Stimulated activated CD4-positive, alpha-beta T cell treated with anti-CD3 and anti-CD28 coated beads, Interleukin-1b, Interleukin-23, amount 100 ng/mL, for 1 hour (primary cell): ENCODE measurements around the gene COMP.
"Not testable (repeated sequence)": the region's sequence is repeated elsewhere in the genome, so short reads cannot be mapped to it uniquely, and the experiment has no call there.

Experiments used
- DNase-seq, 2 donors: peaks; one replicate each; pipeline ENCODE4 v3.0.0-alpha.2; 2020; ENCODE audit warnings: low read depth in 2 of 2

The COMP gene

DNA sequence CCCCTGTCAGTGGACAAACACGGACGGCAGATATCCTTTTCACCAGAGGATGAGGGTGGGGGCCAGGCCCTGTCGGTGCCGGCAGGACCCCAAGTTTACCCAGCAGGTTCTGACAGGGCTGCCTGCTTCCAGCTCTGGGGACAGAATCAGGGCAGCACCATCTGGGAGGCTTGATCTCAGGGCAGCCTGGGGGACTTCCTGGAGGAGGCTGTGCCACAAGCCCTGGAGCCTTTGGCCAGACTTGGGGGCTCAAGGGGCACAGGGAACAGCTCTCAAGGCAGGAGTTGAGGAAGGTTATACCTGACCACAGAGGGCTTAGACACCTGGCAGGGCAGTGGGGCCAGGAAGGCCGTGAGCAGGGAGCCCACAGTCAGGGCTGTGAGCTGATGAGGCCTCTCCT is 45.2 kb downstream of the COMP start:
- DNase-seq, result no peak

DNA sequence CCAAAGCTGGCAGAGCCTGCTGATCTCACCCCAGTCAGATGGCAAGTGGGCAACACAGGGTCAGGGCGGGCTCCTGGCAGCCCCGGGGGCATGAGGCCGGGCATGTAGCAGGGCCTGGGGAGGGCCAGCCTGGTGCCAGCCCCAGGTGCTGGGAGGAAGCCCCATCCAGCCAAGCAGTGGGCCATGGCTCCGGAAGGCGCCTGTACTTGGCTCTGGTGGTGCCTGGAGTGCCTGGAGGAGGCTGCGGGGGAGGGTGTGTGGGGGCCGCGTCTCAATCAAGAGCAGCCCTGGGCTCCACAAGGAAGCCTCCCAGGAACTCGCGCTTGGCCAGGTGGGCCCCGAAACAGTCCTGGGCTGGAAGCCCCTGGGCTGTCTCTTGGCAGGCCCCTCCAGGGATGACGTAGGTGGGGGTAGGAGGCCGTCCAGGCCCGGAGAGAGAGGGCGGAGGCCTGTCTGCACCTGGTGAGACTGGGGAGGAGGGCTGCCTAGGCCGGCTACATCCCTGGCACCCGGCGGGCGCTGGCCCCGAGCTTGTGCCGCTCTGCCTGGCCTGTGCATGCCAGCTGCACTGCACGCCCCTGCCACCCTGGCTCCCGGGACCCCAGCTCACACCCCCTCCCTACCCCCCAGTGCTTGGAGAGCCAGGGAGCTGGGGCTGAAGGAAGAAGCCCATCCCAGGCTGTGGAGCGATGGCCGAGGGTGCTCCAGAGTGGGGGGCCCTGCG is 45.9 kb downstream of the COMP start:
- DNase-seq, result no peak

DNA sequence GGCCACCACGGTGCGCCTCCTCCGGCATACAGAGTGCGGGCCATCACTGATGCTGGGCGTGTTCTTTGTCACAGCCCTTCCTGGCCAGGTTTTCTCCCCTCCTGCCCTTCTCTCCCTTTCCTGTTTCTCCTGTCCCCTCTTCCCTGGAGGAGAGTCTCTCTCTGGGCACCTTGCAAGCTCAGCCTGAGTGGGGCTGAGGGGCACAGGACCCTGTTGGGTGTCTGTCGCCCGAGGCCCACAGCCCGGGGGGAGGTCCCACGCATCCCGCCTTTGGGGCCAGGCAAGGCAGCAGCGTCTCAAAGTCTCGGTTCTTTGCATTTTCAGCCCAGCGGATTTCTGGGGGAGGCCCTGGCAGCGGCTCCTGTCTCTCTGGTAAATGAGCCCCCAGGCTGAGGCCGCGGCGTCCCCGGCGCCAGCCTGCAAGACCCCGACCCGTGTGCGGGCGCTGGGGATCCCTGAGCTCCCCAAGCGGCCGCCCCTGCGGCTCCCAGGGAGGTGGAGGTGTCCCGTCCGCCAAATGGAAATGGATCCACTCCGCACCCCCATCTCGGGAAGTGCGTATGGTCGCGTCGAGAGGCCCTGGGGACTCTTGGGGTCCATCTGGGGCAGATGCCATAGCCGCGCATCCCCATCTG is 47.2 kb downstream of the COMP start:
- no peak for DNase-seq

DNA sequence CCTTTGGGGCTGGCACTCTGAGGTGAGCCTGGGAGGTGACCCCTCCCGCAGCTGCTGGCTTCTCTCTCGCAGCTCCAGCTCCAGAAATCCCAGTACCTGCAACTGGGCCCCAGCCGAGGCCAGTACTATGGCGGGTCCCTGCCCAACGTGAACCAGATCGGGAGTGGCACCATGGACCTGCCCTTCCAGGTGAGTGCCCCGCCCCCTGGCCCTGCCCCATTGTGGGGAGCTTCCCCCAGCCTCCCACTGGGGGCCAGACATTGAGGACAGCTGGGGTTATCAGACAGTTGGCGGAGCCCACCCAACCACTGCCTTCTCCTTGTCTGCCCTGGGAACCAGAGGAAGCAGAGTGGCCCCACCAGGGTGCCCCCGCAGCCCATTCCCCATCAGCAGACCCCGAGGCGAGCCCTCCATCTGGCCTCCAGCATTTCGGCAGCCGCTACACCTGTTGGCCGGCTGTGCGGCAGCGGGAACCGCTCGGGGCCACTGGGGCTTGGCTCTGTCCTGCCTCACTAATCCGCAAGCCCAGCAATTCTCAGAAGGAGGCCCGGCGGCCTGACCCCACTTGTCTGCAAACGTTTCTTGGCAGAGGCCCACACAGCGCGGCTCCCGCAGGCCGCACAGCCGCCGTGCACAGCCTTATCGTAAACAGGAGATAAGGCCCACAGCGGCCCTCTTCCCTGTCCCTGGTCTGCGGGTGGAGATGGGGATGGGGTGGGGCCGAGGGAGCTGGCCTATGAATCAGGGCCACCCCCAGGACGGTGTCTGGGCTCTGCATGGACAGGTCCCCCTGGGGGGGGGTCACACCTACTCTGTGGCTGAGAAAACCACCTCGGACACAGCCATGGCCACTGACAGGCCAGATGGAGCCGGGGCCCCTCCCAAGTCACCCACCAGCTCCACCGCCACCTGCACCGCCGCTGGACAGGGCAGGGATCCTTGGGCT is 48.0 kb downstream of the COMP start:
- no peak for DNase-seq

DNA sequence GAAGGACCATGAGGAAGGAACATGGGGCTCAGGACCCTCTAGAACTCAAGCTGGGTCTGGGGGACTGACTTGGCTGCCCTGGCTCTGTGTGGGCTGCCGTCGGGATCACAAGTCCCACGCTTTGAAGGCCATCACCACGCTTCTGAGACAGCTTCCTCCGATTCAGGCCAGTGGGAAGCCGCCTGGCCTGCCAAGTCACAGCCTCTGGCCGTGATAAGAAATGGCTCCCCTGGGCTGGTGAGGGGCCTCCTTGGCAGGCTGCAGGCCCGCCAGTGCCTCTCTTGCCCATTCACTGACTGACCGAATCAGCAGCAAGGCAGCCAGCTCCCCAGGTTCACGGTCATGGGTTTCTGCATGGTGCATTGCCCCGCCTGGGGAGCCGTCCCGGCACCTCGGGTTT is 48.8 kb downstream of the COMP start:
- no peak for DNase-seq

DNA sequence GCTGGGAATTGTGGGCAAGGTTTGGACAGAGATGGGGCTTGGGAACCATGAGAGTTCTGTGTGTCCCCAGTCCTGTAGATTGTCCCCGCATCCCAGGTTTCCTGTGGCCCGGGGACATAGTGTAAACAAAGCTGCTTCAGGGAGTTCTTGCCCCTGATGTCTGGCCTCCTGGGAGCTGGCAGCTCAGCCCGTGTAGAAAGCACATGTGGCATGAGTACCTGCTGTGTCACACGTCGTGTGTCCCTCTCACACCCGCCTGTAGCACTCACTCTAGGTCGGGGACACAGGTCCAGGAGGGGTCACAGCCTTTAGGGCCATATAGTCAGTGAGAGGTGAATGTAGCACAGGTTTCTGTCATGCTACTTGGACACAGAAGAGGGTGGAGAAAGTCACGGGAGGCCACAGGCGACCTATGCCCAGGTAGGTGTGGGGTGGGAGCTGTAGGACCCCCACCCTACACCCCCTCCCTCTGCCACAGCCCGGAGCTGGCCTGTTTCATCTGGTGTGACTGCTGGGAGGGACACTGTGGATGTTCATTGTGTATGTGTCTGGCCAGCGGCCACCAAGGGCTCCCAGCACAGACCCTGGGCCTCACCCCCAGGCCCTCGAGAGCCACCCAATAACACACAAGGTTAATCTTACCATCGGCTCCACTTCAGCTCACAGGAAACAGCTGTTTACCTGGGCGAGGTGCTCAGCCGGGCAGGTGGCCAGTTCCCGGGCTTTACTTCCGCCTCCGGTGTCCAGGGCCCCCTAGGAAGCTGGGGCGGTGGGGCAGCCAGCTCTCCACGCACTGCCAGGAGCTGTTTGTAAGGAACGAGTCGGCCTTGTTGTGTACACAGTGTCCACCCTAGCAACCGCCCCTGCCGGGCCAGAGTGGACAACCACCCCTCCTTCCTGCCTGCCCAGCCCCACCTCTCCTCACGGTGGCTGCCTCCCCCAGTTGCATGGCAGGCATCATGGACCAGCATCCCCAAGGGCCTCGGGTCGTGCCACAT is 49.7 kb downstream of the COMP start:
- no peak for DNase-seq

DNA sequence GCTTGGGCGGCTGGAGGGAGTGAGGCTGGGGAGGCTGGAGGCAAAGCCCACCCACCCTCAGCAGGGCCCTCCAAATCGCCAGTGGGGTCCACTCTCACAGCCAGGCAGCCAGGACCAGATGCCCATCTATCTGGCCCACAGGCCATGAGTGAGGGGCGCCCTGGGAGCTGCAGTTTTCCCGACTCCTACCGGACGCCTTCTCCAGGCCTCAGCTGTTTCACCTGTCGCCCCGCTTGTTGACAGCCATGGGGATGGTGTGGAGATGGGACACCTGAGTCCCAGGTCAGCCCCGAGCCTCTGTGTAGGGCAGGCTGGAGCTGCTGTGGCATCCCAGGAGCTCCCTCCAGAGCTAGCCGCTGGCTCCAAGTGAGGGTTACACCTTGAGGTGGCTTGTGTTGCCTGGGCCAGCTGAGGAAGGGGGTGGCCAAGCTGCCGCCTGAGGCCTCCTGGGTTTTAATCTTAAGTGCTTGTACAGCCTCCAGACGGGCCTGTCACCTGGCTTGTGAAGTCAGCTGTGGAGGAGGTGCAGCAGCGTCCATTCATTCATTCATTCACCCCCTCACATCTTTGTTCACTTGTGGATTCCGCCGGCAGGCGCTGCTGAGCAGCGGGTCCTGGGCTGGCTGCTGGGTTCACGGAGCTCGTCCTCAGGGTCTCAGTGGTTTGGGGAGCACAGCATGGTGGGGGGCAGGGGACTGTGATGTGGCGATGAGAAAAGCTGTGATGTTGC is 52.0 kb downstream of the COMP start:
- DNase-seq, result no peak

DNA sequence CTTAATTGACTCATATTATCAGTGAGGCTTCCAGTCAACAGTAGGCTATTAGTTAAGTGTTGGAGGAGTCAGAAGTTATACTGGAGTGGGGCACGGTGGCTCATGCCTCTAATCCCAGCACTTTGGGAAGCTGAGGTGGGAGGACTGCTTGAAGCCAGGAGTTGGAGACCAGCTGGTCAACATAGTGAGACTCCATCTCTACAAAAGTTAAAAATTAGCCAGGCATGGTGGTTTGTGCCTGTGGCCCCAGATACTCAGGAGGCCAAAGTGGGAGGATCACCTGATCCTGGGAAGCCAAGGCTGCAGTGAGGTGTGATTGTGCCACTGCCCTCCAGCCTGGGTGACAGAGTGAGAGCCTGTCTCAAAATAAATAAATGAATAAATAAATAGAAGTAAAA is 53.2 kb downstream of the COMP start:
- DNase-seq, result no peak

DNA sequence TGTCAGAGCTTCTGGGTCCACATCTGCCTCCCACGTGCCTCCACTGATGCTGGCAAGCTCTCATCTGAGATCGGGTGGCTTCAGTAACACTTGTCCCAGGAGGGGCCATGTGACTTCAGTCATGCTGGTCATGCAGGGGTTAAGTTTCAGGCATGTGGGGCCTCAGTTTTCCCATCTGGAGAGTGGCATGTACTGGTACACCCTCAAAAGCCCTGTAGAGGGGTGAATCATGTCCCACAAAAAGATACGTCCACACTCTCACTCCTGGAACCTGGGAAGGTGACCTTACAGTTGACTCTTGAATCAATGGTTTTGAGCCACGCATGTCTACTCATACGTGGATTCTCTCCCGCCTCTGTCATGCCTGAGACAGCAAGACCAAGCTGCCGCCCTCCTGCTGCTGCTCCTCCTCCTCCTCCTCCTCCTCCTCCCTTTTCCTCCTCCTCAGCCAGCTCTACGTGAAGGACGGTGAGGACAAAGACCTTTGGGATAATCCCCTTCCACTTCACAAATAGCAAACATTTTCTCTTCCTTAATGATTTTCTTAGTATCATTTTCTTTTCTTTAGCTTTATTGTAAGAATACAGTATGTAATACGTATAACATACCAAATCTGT is 53.7 kb downstream of the COMP start:
- no peak for DNase-seq

DNA sequence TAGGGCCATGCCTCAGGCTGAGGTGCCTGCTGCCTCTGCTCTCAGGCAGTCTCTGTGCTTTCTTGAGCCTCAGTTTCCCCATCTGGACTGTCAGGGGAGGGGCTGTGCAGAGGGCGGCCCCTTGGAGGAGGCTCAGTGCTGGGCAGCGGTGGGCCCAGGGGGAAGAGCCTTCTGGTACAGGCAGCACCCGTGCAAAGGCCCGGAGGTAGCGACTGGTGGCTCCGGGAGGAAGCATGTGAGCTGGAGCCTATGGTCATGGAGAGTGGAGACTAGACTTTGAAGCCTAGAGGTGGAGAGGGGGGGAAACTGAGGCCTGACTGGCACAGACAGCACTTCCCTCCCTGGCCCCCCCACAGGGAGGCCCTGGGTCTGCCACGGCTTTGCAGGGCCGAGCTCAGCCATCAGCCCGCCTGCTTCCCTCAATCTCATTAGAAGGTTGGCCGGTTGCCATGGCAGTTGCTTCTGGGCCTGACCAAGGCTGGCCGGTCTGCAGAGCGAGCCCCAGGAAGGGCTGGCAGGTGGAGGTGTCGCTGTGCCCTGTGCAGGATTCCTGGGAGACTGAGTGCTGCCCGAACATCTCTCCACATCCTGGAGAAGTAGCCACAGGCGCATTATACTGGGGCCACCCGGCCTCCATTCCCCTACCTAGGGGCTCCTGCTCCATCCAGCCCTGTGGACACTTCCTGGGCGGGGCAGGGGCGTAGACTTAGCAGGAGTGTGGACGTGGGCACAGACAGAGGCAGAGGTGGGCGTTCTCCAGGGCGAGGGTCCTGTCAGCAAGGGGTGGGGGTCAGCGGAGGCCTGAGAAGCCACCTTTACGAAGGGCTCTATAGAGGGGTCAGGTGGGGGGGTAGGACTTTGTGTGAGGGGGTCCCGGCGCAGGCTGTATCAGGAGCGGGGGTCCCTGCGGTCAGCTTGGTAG is 54.4 kb downstream of the COMP start:
- no peak for DNase-seq

DNA sequence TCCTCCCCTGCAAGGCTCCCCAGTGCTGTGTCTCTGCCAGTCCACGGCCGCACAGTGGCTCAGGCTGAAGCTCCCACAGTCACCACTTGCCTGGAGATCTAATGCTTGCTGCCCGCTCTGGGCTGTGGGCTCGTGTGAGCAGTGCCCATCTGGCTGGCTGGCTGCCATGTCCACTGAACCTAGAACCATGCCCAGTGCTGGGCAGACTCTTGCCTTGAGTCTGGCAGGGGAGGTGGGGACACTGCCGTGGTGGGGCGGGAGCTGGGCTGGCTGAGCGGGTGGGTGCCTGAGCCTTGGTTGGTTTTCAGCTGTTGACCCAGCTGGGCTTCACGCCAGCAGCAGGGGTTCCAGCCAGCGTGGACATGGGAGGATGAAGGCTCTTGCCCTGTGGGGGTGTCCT is 55.4 kb downstream of the COMP start:
- DNase-seq, result no peak

DNA sequence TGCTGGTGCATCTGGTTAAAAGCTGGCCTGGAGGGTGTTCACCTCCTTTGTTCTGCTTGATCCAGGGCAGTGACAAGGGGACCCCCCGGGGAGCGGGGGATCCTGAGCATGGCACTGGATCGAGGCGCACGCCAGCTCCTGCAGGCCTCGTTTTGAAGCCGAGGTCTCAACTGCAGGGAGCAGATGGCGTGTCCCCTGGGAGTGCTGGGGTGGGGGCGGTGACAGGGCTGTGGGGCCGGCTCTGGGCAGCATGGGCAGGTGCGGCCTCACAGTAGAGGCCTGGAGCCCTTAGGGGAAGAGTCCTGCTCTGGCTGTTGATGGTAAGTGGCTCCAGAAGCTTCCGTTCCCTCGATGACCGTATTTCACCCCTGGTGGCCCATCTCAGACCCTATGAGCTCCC is 55.8 kb downstream of the COMP start:
- DNase-seq, result no peak

DNA sequence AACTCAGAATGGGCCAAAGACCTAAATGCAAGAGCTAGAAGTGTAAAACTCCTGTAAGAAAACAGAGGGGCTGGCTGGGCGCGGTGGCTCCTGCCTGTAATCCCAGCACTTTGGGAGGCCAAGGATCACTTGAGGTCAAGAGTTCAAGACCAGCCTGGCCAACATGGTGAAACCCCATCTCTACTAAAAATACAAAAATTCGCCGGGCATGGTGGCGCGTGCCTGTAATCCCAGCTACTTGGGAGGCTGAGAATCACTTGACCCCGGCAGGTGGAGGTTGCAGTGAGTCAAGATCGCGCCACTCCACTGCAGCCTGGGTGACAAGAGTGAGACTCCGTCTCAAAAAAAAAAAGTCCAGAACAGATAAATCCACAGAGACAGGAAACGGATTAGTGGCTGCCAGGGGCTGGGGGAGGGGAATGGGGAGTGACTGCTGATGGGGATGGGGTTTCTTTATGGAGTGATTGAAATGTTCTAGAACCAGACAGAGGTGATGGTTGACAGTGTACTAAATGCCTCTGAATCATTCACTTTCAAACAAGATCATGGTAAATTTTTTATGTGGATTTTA is 57.3 kb downstream of the COMP start:
- DNase-seq, result not testable (repeated sequence)

DNA sequence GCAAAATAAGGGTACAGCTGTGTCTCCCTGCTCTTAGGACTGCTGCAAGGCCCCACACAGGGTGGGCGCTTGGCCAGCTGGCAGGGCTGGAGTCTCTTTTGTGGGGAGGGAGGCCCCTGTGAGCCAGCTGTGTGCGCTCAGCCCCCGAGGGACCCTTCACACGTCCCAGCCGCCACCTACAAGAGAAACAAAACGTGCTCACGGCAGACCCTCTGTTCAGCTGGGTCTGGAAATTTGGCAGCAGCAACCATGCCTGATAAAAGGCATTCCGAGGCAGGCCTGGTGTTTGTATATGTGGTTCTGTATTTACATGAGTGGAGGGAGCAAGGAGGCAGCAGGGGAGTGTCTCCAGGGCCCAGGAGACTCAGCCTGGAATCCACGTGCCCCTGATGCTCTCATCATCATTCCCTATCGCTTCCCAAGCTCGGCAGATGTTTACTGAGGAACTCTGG is 57.9 kb downstream of the COMP start:
- DNase-seq, result no peak
